Calu3 (cell line): ENCODE results near the gene METTL25. TPM values are rescaled to one million over a fixed set of nuclear protein-coding genes. Genes with fewer than 3 reads are reported as not detected.

ENCODE experiments used
- BruUV-seq: library from RNA; stranded (reverse); fragments of 400-500 nt; replicated peaks from 2 replicates; lab custom pipeline; 2021; lab: Mats Ljungman, UMichigan
- CTCF ChIA-PET: fragments of 300-600 bp; sonication (Branson Sonifier 250); formaldehyde crosslinking; loops from one replicate; lab custom pipeline; 2022; ENCODE audit warnings: antibody characterized with exemption; lab: Charles Lee
- DNase-seq: peaks from one replicate; pipeline ENCODE4 v3.0.0; 2022
- H3K27ac Mint-ChIP-seq: one replicate; pipeline ENCODE4 v1.8.0; 2022; ENCODE audit warnings: mixed read lengths; ENCODE audit not compliant: unreplicated experiment
- H3K27me3 Mint-ChIP-seq: one replicate; pipeline ENCODE4 v1.8.0; 2022; ENCODE audit warnings: mixed read lengths; ENCODE audit not compliant: unreplicated experiment
- H3K36me3 Mint-ChIP-seq: one replicate; pipeline ENCODE4 v1.8.0; 2022; ENCODE audit warnings: mild to moderate bottlenecking, moderate library complexity, mixed read lengths; ENCODE audit not compliant: insufficient read depth, unreplicated experiment
- H3K4me1 Mint-ChIP-seq: one replicate; pipeline ENCODE4 v1.8.0; 2022; ENCODE audit warnings: mild to moderate bottlenecking, low read depth, mixed read lengths; ENCODE audit not compliant: unreplicated experiment
- H3K4me3 Mint-ChIP-seq: one replicate; pipeline ENCODE4 v1.8.0; 2022; ENCODE audit warnings: mild to moderate bottlenecking, low read depth, moderate library complexity, mixed read lengths; ENCODE audit not compliant: unreplicated experiment
- H3K9me3 Mint-ChIP-seq: one replicate; pipeline ENCODE4 v1.8.0; 2022; ENCODE audit warnings: low read depth, mixed read lengths; ENCODE audit not compliant: unreplicated experiment
- CTCF ChIP-seq: fragments of 200-600 bp; IDR thresholded peaks from one replicate; pipeline ENCODE4 v1.8.0; 2022; ENCODE audit warnings: antibody characterized with exemption; ENCODE audit not compliant: unreplicated experiment
- intact Hi-C: fragments of 100-400 bp; cut with micrococcal nuclease; formaldehyde crosslinking; loops from one replicate; pipeline ENCODE4 v1.10.0; 2022; ENCODE audit not compliant: unreplicated experiment
- total RNA-seq: library from RNA; stranded (reverse); gene quantifications from 2 replicates; pipeline ENCODE4 v1.2.3, GENCODE V29; 2022

Gene METTL25
- total RNA-seq, 1 experiment from 2014 or later, result 6.7 TPM

DNA sequence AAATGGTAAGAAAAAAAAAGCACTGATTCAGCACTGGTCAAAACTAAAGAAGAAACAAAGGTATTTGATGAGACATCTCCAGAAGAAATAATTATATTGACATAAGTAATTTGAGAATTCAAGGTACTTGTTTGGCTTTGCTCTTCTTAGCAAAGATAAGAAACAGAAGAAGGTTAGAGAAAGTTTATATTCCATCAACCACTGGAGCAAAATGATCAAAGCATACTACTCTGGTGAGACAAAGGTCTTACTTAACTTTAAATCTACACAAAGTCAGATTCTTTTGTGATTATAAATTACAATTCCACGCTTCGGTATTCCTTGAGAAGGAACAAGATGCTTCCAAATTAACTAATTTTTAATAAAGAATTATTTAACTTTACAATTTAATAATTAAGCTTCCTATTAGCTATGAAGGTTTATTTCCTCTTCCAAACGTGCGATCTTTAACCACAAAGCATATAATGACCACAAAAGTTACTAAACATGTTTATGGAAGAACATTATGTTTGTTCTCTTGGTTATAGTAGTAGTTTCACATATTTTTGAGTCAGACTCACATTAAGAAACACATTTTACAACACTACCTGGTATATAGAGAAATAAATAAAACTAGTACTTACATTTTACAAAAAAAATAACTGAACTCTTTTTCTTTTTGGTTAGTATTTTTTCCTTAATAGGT is 53.4 kb downstream of the METTL25 start:
- CTCF ChIA-PET, result interaction anchor here (1.1 to 2.1 kb wide), 2 partner anchors 54 to 102 kb away, joined by 3 to 8 read pairs; partner anchors contain the start of genes CCDC59 and METTL25
- no peak for DNase-seq
- Mint-ChIP-seq H3K9me3 (no peaks in the 10 kb centered on the region), H3K4me1 (peaks cover 54% of the 10 kb centered on the region), H3K4me3 (peak overlapping the region; percentile 11), H3K36me3 (no peaks in the 10 kb centered on the region), H3K27me3 (no peaks in the 10 kb centered on the region), H3K27ac (peak overlapping the region; percentile 74)
- intact Hi-C loops, result loop anchor here (5.0 kb wide), 1 partner anchor 51 kb away; no protein-coding TSS in a partner anchor
- no TSS peak for BruUV-seq
- TF ChIP-seq CTCF, result no peak

DNA sequence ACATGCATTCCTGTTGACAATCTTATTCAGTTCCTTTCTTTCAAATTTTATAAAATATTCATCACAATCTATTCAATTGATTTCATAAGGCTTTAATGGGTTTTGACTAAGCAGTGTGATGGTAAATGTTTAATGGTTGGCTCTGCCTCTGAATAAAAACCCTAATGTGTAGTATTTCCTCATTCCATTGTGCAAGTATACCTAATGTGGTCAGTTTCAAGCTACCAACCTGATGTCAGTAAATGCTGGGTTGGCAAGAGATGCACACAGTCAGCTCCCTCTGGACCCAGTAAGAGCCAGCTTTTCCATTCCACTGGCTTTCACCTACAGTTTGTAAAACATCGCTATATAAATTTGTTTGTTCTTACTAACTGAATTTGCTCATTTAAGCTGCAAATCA is 53.9 kb downstream of the METTL25 start:
- CTCF ChIA-PET, result interaction anchor here (1.1 to 2.1 kb wide), 2 partner anchors 54 to 101 kb away, joined by 3 to 8 read pairs; partner anchors contain the start of genes CCDC59 and METTL25
- H3K4me1 Mint-ChIP-seq, result peaks cover 48% of the 10 kb centered on the region

GRCh38 chr12:82414044-82414443 is 55.7 kb downstream of the METTL25 start:
- DNase-seq, result no peak
- Mint-ChIP-seq H3K4me1 (peaks cover 35% of the 10 kb centered on the region), H3K4me3 (no peak overlapping the region), H3K27ac (no peak overlapping the region), H3K9me3 (no peaks in the 10 kb centered on the region), H3K27me3 (no peaks in the 10 kb centered on the region), H3K36me3 (no peaks in the 10 kb centered on the region)
- CTCF ChIA-PET, result no interaction called here
- TF ChIP-seq CTCF, result no peak
- intact Hi-C loops, result loop anchor here (5.0 kb wide), 1 partner anchor 48 kb away; no protein-coding TSS in a partner anchor
- BruUV-seq, result no TSS peak

More for the DNA sequence above, 53.9 kb downstream of the METTL25 start:
- no TSS peak for BruUV-seq
- no peak overlapping the region for H3K4me3 Mint-ChIP-seq
- no peaks in the 10 kb centered on the region for H3K36me3 Mint-ChIP-seq
- peak overlapping the region; percentile 74 for H3K27ac Mint-ChIP-seq
- H3K9me3 Mint-ChIP-seq, result no peaks in the 10 kb centered on the region
- TF ChIP-seq CTCF, result no peak
- no peaks in the 10 kb centered on the region for H3K27me3 Mint-ChIP-seq
- intact Hi-C loops, result loop anchor here (5.0 kb wide), 1 partner anchor 50 kb away; no protein-coding TSS in a partner anchor
- peak; percentile 41 for DNase-seq

DNA sequence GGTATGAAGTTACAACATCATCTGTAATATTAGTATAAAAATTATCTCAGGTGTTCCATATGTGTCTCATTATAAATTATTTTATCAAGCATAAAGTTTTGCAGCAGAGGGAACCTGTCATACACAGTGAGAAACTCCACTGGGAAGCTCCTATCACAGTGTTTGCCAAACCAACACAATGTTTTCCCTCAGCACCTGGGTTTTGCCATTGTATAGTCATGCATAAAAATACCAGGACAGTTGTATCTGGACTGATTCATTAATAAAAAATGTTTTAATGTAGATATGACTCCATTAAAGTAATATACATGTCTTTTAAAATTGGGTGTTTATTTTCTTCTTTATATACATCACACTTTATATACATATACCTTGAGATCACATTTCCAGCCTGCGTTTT is 56.6 kb downstream of the METTL25 start:
- TF ChIP-seq CTCF, result no peak
- BruUV-seq, result no TSS peak
- Mint-ChIP-seq H3K9me3 (no peaks in the 10 kb centered on the region), H3K27ac (peak overlapping the region; percentile 42), H3K36me3 (no peaks in the 10 kb centered on the region), H3K4me3 (no peak overlapping the region), H3K27me3 (no peaks in the 10 kb centered on the region), H3K4me1 (peaks cover 35% of the 10 kb centered on the region)
- CTCF ChIA-PET, result no interaction called here
- intact Hi-C loops, result loop anchor here (5.0 kb wide), 1 partner anchor 47 kb away; no protein-coding TSS in a partner anchor
- DNase-seq, result no peak
